ENCODE data around the gene METRNL.

METRNL gene

GRCh38 chr17:83078378-83079351 is 744 bp upstream of the METRNL start:
- Histone ChIP-seq H3K36me3 (replicated peaks; ENCODE audit: low read depth, low read length) (no peaks in the 10 kb centered on the region), H3K4me1 (ENCODE audit: low read length) (no peaks in the 10 kb centered on the region), H3K9ac (ENCODE audit: low read length) (no peak overlapping the region), H3K4me2 (ENCODE audit: low read length) (no peak overlapping the region), H3K27me3 (ENCODE audit: low read depth, low read length) (no peaks in the 10 kb centered on the region), H2AFZ (ENCODE audit: low read depth, low read length) (no peak overlapping the region), H3K79me2 (ENCODE audit: low read length) (no peaks in the 10 kb centered on the region), H4K20me1 (ENCODE audit: insufficient read depth, low read length) (no peaks in the 10 kb centered on the region), H3K9me3 (ENCODE audit: insufficient read depth, low read length) (no peaks in the 10 kb centered on the region), H3K27ac (ENCODE audit: low read length) (no peak overlapping the region), H3K4me3 (ENCODE audit: low read length) (no peak overlapping the region)
- TF ChIP-seq CTCF (IDR thresholded peaks at IDR 0.05; ENCODE audit: low read depth, low read length): no peak
- no peak for TF ChIP-seq EZH2phosphoT487 (IDR thresholded peaks at IDR 0.05; ENCODE audit: low read depth)

GRCh38 chr17:83079766-83080578 is 563 bp downstream of the METRNL start:
- Histone ChIP-seq H3K4me1 (ENCODE audit: low read length) (no peaks in the 10 kb centered on the region), H2AFZ (ENCODE audit: low read depth, low read length) (no peak overlapping the region), H3K4me2 (ENCODE audit: low read length) (no peak overlapping the region), H4K20me1 (ENCODE audit: insufficient read depth, low read length) (no peaks in the 10 kb centered on the region), H3K36me3 (replicated peaks; ENCODE audit: low read depth, low read length) (no peaks in the 10 kb centered on the region), H3K27me3 (ENCODE audit: low read depth, low read length) (no peaks in the 10 kb centered on the region), H3K27ac (ENCODE audit: low read length) (no peak overlapping the region), H3K79me2 (ENCODE audit: low read length) (no peaks in the 10 kb centered on the region), H3K9me3 (ENCODE audit: insufficient read depth, low read length) (no peaks in the 10 kb centered on the region), H3K4me3 (ENCODE audit: low read length) (no peak overlapping the region), H3K9ac (ENCODE audit: low read length) (no peak overlapping the region)
- TF ChIP-seq CTCF (IDR thresholded peaks at IDR 0.05; ENCODE audit: low read depth, low read length): no peak
- no peak for TF ChIP-seq EZH2phosphoT487 (IDR thresholded peaks at IDR 0.05; ENCODE audit: low read depth)

GRCh38 chr17:83080579-83080857 is 1.1 kb downstream of the METRNL start:
- Histone ChIP-seq H3K79me2 (ENCODE audit: low read length) (no peaks in the 10 kb centered on the region), H4K20me1 (ENCODE audit: insufficient read depth, low read length) (no peaks in the 10 kb centered on the region), H3K9me3 (ENCODE audit: insufficient read depth, low read length) (no peaks in the 10 kb centered on the region), H3K9ac (ENCODE audit: low read length) (no peak overlapping the region), H3K27ac (ENCODE audit: low read length) (no peak overlapping the region), H2AFZ (ENCODE audit: low read depth, low read length) (no peak overlapping the region), H3K4me2 (ENCODE audit: low read length) (no peak overlapping the region), H3K4me1 (ENCODE audit: low read length) (no peaks in the 10 kb centered on the region), H3K27me3 (ENCODE audit: low read depth, low read length) (no peaks in the 10 kb centered on the region), H3K4me3 (ENCODE audit: low read length) (no peak overlapping the region), H3K36me3 (replicated peaks; ENCODE audit: low read depth, low read length) (no peaks in the 10 kb centered on the region)
- TF ChIP-seq CTCF (IDR thresholded peaks at IDR 0.05; ENCODE audit: low read depth, low read length) (no peak), EZH2phosphoT487 (IDR thresholded peaks at IDR 0.05; ENCODE audit: low read depth) (no peak)
